GM18507 (cell line): ENCODE results near the gene RTL9.
"Not testable (repeated sequence)": the region's sequence is repeated elsewhere in the genome, so short reads cannot be mapped to it uniquely, and the experiment has no call there.

ENCODE experiments used
- DNase-seq: peaks from one replicate; pipeline ENCODE4 v3.0.0; 2011; ENCODE audit warnings: low read depth; ENCODE audit not compliant: insufficient read length; ENCODE audit errors: extremely low spot score
- FAIRE-seq: peaks from 2 replicates; lab custom pipeline; 2011; peaks lifted over from hg19 to GRCh38; lab: Jason Lieb, UNC

Gene RTL9

DNA sequence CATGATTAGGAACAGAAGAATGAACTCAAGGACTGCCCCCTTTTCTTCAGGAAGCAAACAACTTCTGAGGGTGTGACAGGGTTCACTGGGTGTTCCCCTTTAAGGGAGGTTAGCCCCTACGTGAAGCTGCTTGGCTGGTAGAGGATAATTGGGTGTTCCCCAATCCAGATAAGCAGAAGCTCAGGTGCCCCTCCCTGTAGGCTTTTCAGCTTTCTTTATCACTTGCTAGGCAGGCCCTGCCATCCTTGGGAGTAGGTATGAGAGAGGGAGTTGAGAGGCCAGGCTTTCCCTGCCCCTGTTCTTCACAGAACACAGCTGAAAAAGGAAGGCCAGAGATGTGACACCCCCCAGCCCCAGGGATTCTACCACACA is 44.2 kb downstream of the RTL9 start:
- DNase-seq: no peak
- FAIRE-seq: no peak

DNA sequence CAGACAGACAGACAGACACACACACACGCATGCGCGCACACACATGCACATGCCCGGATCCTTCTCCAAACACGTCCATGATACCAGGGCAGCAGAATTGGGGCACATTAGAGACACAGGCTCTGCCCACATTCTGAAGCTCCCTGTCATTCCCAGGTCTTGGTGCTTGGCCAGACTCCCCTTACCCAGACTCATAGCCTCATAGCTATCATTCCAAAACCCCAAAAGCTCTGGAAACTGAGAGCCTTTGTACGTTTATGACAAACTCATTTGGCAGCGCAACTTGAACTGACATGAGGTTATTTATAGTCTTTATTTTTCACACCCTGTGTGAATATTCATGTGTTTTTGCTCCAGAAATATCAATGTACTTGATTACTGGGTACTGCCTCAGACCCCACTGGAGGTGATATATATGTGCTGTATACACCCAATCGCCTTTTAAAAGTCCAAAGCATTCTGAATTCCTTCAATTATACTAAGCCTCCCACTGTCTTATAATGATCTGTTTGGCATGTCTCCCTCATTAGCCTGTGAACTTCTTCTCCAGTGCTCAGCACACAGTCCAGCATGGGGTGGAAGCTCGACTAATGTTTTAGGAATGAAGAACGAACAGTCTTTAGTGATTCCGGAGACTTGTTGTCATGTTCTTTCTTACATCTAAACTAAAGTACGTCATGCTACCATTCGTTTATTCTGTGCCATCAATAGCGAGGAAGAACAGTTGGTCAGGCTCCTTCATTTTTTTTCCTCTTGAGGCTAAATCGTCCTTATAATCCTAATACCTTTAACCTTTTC is 45.0 kb downstream of the RTL9 start:
- FAIRE-seq (no peak), DNase-seq (no peak)

DNA sequence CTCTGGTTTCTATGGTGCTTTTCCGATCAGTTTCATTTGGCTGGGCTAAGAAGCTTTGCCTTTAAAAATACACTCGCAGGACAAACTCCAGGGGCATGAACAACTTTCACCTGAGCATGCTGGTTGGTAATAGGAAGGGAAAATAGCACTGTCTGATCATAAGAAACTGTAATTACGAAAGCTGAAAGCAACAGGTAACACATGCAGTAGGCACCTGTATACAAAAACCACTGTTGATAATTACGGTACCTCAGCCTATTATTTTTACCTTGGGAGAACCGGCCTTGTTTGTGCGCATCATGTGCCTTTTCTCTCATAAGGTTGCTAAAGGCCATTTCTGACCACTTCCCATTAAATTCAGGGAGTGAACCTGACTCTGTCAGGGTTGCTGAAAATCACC is 45.7 kb downstream of the RTL9 start:
- no peak for DNase-seq
- FAIRE-seq: no peak

DNA sequence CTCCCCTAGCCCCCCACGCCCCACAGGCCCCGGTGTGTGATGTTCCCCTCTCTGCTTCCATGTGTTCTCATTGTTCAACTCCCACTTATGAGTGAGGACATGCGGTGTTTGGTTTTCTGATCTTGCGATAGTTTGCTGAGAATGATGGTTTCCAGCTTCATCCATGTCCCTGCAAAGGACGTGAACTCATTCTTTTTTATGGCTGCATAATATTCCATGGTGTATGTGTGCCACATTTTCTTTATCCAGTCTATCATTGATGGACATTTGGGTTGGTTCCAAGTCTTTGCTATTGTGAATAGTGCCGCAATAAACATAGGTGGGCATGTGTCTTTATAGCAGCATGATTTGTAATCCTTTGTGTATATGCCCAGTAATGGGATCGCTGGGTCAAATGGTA is 47.6 kb downstream of the RTL9 start:
- not testable (repeated sequence) for DNase-seq, FAIRE-seq

DNA sequence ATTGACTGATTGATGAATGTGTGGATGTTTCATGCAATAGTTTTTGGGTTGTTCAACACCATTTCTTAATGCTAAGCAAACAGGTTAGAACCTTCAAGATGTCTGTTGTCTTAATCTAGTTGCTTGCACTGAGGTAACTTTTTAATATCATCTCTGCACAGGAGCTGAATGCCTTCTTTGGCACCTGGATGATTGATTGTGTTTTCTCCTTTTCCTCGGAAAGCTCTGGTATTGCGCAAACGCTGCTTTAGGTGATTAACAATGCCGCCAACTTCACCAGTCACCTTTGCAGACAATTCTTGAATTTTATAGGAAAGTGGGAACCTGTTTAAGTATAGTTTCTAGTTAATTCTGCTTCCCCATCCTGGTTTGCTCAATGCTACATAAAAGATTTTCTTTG is 48.2 kb downstream of the RTL9 start:
- DNase-seq (no peak), FAIRE-seq (no peak)

DNA sequence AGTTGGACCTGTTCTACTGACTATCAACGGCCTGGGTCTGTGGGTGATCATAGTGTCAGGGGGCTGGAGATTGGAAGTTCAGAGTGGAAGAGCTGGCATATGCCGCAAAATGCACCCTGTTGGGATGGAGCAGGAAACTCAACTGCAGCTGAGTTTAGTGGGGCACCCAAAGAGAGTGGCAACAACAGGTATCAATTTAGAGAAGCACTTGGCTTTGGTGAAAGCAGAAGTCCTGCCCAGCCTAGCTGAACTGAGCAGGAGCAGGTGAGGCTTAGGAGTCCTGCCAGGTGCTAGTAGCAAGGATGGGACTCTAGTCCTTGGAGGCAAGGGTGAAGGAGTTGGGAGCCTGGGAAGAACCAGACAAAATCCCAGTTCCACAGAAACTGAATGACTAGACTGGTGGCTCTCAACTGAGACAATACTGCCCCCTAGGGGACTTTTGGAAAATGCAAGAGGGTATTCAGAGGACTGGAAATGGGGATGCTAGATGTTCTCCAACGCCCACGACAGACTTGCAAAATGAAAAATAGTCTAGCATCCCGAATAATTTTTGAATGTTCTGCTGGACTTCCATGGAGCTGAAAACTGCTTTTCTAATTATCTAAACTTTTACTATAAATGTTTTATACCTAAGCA is 49.4 kb downstream of the RTL9 start:
- no peak for DNase-seq
- peak; percentile 84 for FAIRE-seq
